Suprapubic skin (tissue), 4 donors: Measurements from ENCODE around the gene PEPD. TPM values are rescaled to one million over a fixed set of nuclear protein-coding genes. Genes with fewer than 3 reads are reported as not detected.

Experiments used
- DNase-seq, 2 donors: peaks; one replicate each; pipeline ENCODE4 v3.0.0-alpha.2; 2019; ENCODE audit warnings: low spot score in 2 of 2
- H3K27ac ChIP-seq: fragments of 200-600 bp; sonication (generic); one replicate; pipeline ENCODE4 v1.5.1; 2019
- H3K27me3 ChIP-seq: fragments of 200-600 bp; sonication (generic); one replicate; pipeline ENCODE4 v1.5.1; 2019
- H3K36me3 ChIP-seq: fragments of 200-600 bp; sonication (generic); one replicate; pipeline ENCODE4 v1.5.1; 2019
- H3K4me1 ChIP-seq: fragments of 200-600 bp; sonication (generic); one replicate; pipeline ENCODE4 v1.5.1; 2019
- H3K4me3 ChIP-seq: fragments of 200-600 bp; sonication (generic); one replicate; pipeline ENCODE4 v1.5.1; 2019; ENCODE audit warnings: mild to moderate bottlenecking
- H3K9me3 ChIP-seq: fragments of 200-600 bp; sonication (generic); one replicate; pipeline ENCODE4 v1.5.1; 2019
- CTCF ChIP-seq, 2 donors: fragments of 200-600 bp in 1 of 2; fragments of 450-650 bp in 1 of 2; sonication (generic) in 1 of 2; IDR thresholded peaks; one replicate each; pipeline ENCODE4 v1.5.1; 2016 to 2019; ENCODE audit warnings: antibody characterized with exemption in 2 of 2, mild to moderate bottlenecking in 1 of 2, moderate library complexity in 1 of 2
- EP300 ChIP-seq: sonication (generic); formaldehyde crosslinking; IDR thresholded peaks from one replicate; pipeline ENCODE4 v1.6.1; 2017; ENCODE audit warnings: antibody characterized with exemption
- POLR2A ChIP-seq, 2 donors: fragments of 450-650 bp; IDR thresholded peaks; one replicate each; pipeline ENCODE4 v1.6.1; 2017; ENCODE audit warnings: antibody characterized with exemption in 2 of 2, mild to moderate bottlenecking in 2 of 2, moderate library complexity in 2 of 2
- POLR2AphosphoS5 ChIP-seq, 3 donors: sonication (generic); formaldehyde crosslinking; IDR thresholded peaks; one replicate each; pipeline ENCODE4 v1.6.1; 2017; ENCODE audit warnings: antibody characterized with exemption in 3 of 3
- WGBS: methylation state at CpG from one replicate; pipeline ENCODE4 v1.1.5; 2018; 5-methylcytosine and 5-hydroxymethylcytosine counted together
- total RNA-seq, 4 donors: library from RNA; depleted of rRNA; stranded (reverse); fragments of >200 nt; gene quantifications; one replicate each; pipeline ENCODE4 v1.1.0, GENCODE V29; 2016

PEPD gene
- total RNA-seq, 4 donors from 2014 or later, result 35.2 to 73.8 (median 55.9) TPM

GRCh38 chr19:33339016-33339984 is 182.3 kb downstream of the PEPD start:
- Histone ChIP-seq H3K9me3 (no peaks in the 10 kb centered on the region), H3K4me1 (peaks cover 19% of the 10 kb centered on the region), H3K27me3 (no peaks in the 10 kb centered on the region), H3K36me3 (no peaks in the 10 kb centered on the region), H3K4me3 (no peak overlapping the region), H3K27ac (no peak overlapping the region)
- TF ChIP-seq CTCF (IDR thresholded peaks at IDR 0.05) (no peak), POLR2AphosphoS5 (IDR thresholded peaks at IDR 0.05) (no peak), EP300 (no peak), POLR2A (IDR thresholded peaks at IDR 0.05) (no peak)
- WGBS, result 48% methylated on average over 8 of the region's 8 CpGs
- no peak for DNase-seq

Other genes starting within 250 kb of the PEPD start
- gene CEBPA, start 219.3 kb downstream of the PEPD start, total RNA-seq, result 100 to 1,000 TPM in 3 of 4 donors, 10 to 100 TPM in 1; 86.3 to 360 (median 196) TPM
- gene CEBPG, start 148.1 kb downstream of the PEPD start, total RNA-seq, result 10 to 100 TPM; 37.7 to 63.0 (median 45.2) TPM
- under 1 TPM in 1 of 4 donors, not detected in 3; 0.36 TPM for gene CHST8, start 100.2 kb upstream of the PEPD start, total RNA-seq